ENCODE data around the gene FAM114A1.

The FAM114A1 gene

GRCh38 chr4:38976308-38976707 lies 108.7 kb downstream of the FAM114A1 start:
- no peaks in the 10 kb centered on the region for H3K27me3 ChIP-seq (ENCODE audit: control insufficient read depth in 1 of 2, insufficient read depth in 2 of 2, low read length in 2 of 2)
- H3K4me3 ChIP-seq (ENCODE audit: low read depth in 1 of 2, low read length in 2 of 2): no peak overlapping the region
- no peak overlapping the region for H3K9ac ChIP-seq (ENCODE audit: low read depth in 1 of 2, low read length in 2 of 2)
- H3K4me1 ChIP-seq (ENCODE audit: control insufficient read depth in 1 of 2, insufficient read depth in 2 of 2, low read length in 2 of 2): no peaks in the 10 kb centered on the region
- H3K9me3 ChIP-seq (ENCODE audit: control insufficient read depth in 1 of 2, low read length in 2 of 2): no peaks in the 10 kb centered on the region
- H3K36me3 ChIP-seq (ENCODE audit: control insufficient read depth in 1 of 2, insufficient read depth in 2 of 2, low read length in 2 of 2): no peaks in the 10 kb centered on the region
- H3K27ac ChIP-seq (ENCODE audit: low read depth, low read length): no peak overlapping the region

- no peaks in the 10 kb centered on the region for H3K4me1 ChIP-seq (ENCODE audit: control insufficient read depth in 1 of 2, insufficient read depth in 2 of 2, low read length in 2 of 2)
- no peaks in the 10 kb centered on the region for H3K9me3 ChIP-seq (ENCODE audit: control insufficient read depth in 1 of 2, low read length in 2 of 2)
- no peak overlapping the region for H3K9ac ChIP-seq (ENCODE audit: low read depth in 1 of 2, low read length in 2 of 2)
- H3K27ac ChIP-seq (ENCODE audit: low read depth, low read length): no peak overlapping the region
- no peaks in the 10 kb centered on the region for H3K27me3 ChIP-seq (ENCODE audit: control insufficient read depth in 1 of 2, insufficient read depth in 2 of 2, low read length in 2 of 2)
- H3K4me3 ChIP-seq (ENCODE audit: low read depth in 1 of 2, low read length in 2 of 2): no peak overlapping the region
- H3K36me3 ChIP-seq (ENCODE audit: control insufficient read depth in 1 of 2, insufficient read depth in 2 of 2, low read length in 2 of 2): no peaks in the 10 kb centered on the region
Measured at GRCh38 chr4:38979081-38979480, 111.5 kb downstream of the FAM114A1 start.

GRCh38 chr4:38979511-38980230 lies 112.1 kb downstream of the FAM114A1 start:
- H3K27ac ChIP-seq (ENCODE audit: low read depth, low read length): no peak overlapping the region
- no peaks in the 10 kb centered on the region for H3K36me3 ChIP-seq (ENCODE audit: control insufficient read depth in 1 of 2, insufficient read depth in 2 of 2, low read length in 2 of 2)
- no peaks in the 10 kb centered on the region for H3K4me1 ChIP-seq (ENCODE audit: control insufficient read depth in 1 of 2, insufficient read depth in 2 of 2, low read length in 2 of 2)
- no peak overlapping the region for H3K9ac ChIP-seq (ENCODE audit: low read depth in 1 of 2, low read length in 2 of 2)
- no peak overlapping the region for H3K4me3 ChIP-seq (ENCODE audit: low read depth in 1 of 2, low read length in 2 of 2)
- no peaks in the 10 kb centered on the region for H3K9me3 ChIP-seq (ENCODE audit: control insufficient read depth in 1 of 2, low read length in 2 of 2)
- H3K27me3 ChIP-seq (ENCODE audit: control insufficient read depth in 1 of 2, insufficient read depth in 2 of 2, low read length in 2 of 2): no peaks in the 10 kb centered on the region

GRCh38 chr4:38980903-38981676 lies 113.5 kb downstream of the FAM114A1 start:
- no peaks in the 10 kb centered on the region for H3K27me3 ChIP-seq (ENCODE audit: control insufficient read depth in 1 of 2, insufficient read depth in 2 of 2, low read length in 2 of 2)
- no peak overlapping the region for H3K4me3 ChIP-seq (ENCODE audit: low read depth in 1 of 2, low read length in 2 of 2)
- no peaks in the 10 kb centered on the region for H3K4me1 ChIP-seq (ENCODE audit: control insufficient read depth in 1 of 2, insufficient read depth in 2 of 2, low read length in 2 of 2)
- H3K9ac ChIP-seq (ENCODE audit: low read depth in 1 of 2, low read length in 2 of 2): no peak overlapping the region
- H3K9me3 ChIP-seq (ENCODE audit: control insufficient read depth in 1 of 2, low read length in 2 of 2): no peaks in the 10 kb centered on the region
- H3K27ac ChIP-seq (ENCODE audit: low read depth, low read length): no peak overlapping the region
- H3K36me3 ChIP-seq (ENCODE audit: control insufficient read depth in 1 of 2, insufficient read depth in 2 of 2, low read length in 2 of 2): no peaks in the 10 kb centered on the region

- Histone ChIP-seq H3K27me3 (ENCODE audit: control insufficient read depth in 1 of 2, insufficient read depth in 2 of 2, low read length in 2 of 2) (no peaks in the 10 kb centered on the region), H3K9me3 (ENCODE audit: control insufficient read depth in 1 of 2, low read length in 2 of 2) (no peaks in the 10 kb centered on the region), H3K4me3 (ENCODE audit: low read depth in 1 of 2, low read length in 2 of 2) (no peak overlapping the region), H3K27ac (ENCODE audit: low read depth, low read length) (no peak overlapping the region), H3K4me1 (ENCODE audit: control insufficient read depth in 1 of 2, insufficient read depth in 2 of 2, low read length in 2 of 2) (no peaks in the 10 kb centered on the region), H3K36me3 (ENCODE audit: control insufficient read depth in 1 of 2, insufficient read depth in 2 of 2, low read length in 2 of 2) (no peaks in the 10 kb centered on the region), H3K9ac (ENCODE audit: low read depth in 1 of 2, low read length in 2 of 2) (no peak overlapping the region)
Measured at GRCh38 chr4:38982361-38983095, 114.9 kb downstream of the FAM114A1 start.

GRCh38 chr4:38983291-38983690 lies 115.7 kb downstream of the FAM114A1 start:
- Histone ChIP-seq H3K9ac (ENCODE audit: low read depth in 1 of 2, low read length in 2 of 2) (no peak overlapping the region), H3K27me3 (ENCODE audit: control insufficient read depth in 1 of 2, insufficient read depth in 2 of 2, low read length in 2 of 2) (no peaks in the 10 kb centered on the region), H3K36me3 (ENCODE audit: control insufficient read depth in 1 of 2, insufficient read depth in 2 of 2, low read length in 2 of 2) (no peaks in the 10 kb centered on the region), H3K9me3 (ENCODE audit: control insufficient read depth in 1 of 2, low read length in 2 of 2) (no peaks in the 10 kb centered on the region), H3K4me3 (ENCODE audit: low read depth in 1 of 2, low read length in 2 of 2) (no peak overlapping the region), H3K4me1 (ENCODE audit: control insufficient read depth in 1 of 2, insufficient read depth in 2 of 2, low read length in 2 of 2) (no peaks in the 10 kb centered on the region), H3K27ac (ENCODE audit: low read depth, low read length) (no peak overlapping the region)

GRCh38 chr4:38983787-38984598 lies 116.4 kb downstream of the FAM114A1 start:
- H3K9me3 ChIP-seq (ENCODE audit: control insufficient read depth in 1 of 2, low read length in 2 of 2): no peaks in the 10 kb centered on the region
- H3K36me3 ChIP-seq (ENCODE audit: control insufficient read depth in 1 of 2, insufficient read depth in 2 of 2, low read length in 2 of 2): no peaks in the 10 kb centered on the region
- H3K4me1 ChIP-seq (ENCODE audit: control insufficient read depth in 1 of 2, insufficient read depth in 2 of 2, low read length in 2 of 2): no peaks in the 10 kb centered on the region
- H3K27me3 ChIP-seq (ENCODE audit: control insufficient read depth in 1 of 2, insufficient read depth in 2 of 2, low read length in 2 of 2): no peaks in the 10 kb centered on the region
- no peak overlapping the region for H3K4me3 ChIP-seq (ENCODE audit: low read depth in 1 of 2, low read length in 2 of 2)
- H3K27ac ChIP-seq (ENCODE audit: low read depth, low read length): no peak overlapping the region
- no peak overlapping the region for H3K9ac ChIP-seq (ENCODE audit: low read depth in 1 of 2, low read length in 2 of 2)

GRCh38 chr4:38985410-38986100 lies 117.9 kb downstream of the FAM114A1 start:
- Histone ChIP-seq H3K4me1 (ENCODE audit: control insufficient read depth in 1 of 2, insufficient read depth in 2 of 2, low read length in 2 of 2) (no peaks in the 10 kb centered on the region), H3K36me3 (ENCODE audit: control insufficient read depth in 1 of 2, insufficient read depth in 2 of 2, low read length in 2 of 2) (no peaks in the 10 kb centered on the region), H3K9me3 (ENCODE audit: control insufficient read depth in 1 of 2, low read length in 2 of 2) (no peaks in the 10 kb centered on the region), H3K4me3 (ENCODE audit: low read depth in 1 of 2, low read length in 2 of 2) (peak overlapping the region in 1 of 2 donors; percentile 4), H3K9ac (ENCODE audit: low read depth in 1 of 2, low read length in 2 of 2) (no peak overlapping the region), H3K27me3 (ENCODE audit: control insufficient read depth in 1 of 2, insufficient read depth in 2 of 2, low read length in 2 of 2) (no peaks in the 10 kb centered on the region), H3K27ac (ENCODE audit: low read depth, low read length) (no peak overlapping the region)

- H3K27ac ChIP-seq (ENCODE audit: low read depth, low read length): no peak overlapping the region
- H3K9me3 ChIP-seq (ENCODE audit: control insufficient read depth in 1 of 2, low read length in 2 of 2): no peaks in the 10 kb centered on the region
- H3K4me3 ChIP-seq (ENCODE audit: low read depth in 1 of 2, low read length in 2 of 2): no peak overlapping the region
- no peak overlapping the region for H3K9ac ChIP-seq (ENCODE audit: low read depth in 1 of 2, low read length in 2 of 2)
- H3K27me3 ChIP-seq (ENCODE audit: control insufficient read depth in 1 of 2, insufficient read depth in 2 of 2, low read length in 2 of 2): no peaks in the 10 kb centered on the region
- no peaks in the 10 kb centered on the region for H3K36me3 ChIP-seq (ENCODE audit: control insufficient read depth in 1 of 2, insufficient read depth in 2 of 2, low read length in 2 of 2)
- H3K4me1 ChIP-seq (ENCODE audit: control insufficient read depth in 1 of 2, insufficient read depth in 2 of 2, low read length in 2 of 2): no peaks in the 10 kb centered on the region
Measured at GRCh38 chr4:38987491-38987890, 119.9 kb downstream of the FAM114A1 start.
